Mesenchymal stem cell (in vitro differentiated cells and primary cell): Measurements from ENCODE around the gene CBL.
"Not testable (repeated sequence)": the region's sequence is repeated elsewhere in the genome, so short reads cannot be mapped to it uniquely, and the experiment has no call there.

Source experiments
- DNase-seq: peaks from one replicate; pipeline ENCODE4 v3.0.0-alpha.2; 2013
- H2AFZ ChIP-seq: one replicate; pipeline ENCODE4 v1.6.1; 2013; ENCODE audit warnings: low read depth, mild to moderate bottlenecking, control low read depth, inconsistent platforms, low read length, moderate library complexity
- H2AK5ac ChIP-seq: 2 replicates; pipeline ENCODE4 v1.6.1; 2013; ENCODE audit warnings: low read length, moderate library complexity, mild to moderate bottlenecking, inconsistent platforms; ENCODE audit not compliant: severe bottlenecking
- H2BK120ac ChIP-seq: one replicate; pipeline ENCODE4 v1.6.1; 2013; ENCODE audit warnings: low read depth, mild to moderate bottlenecking, inconsistent platforms, low read length, moderate library complexity
- H2BK12ac ChIP-seq, 2 experiments: one replicate each; pipeline ENCODE4 v1.6.1; 2013; ENCODE audit warnings: inconsistent platforms in 2 of 2, low read length in 2 of 2, mild to moderate bottlenecking in 2 of 2, moderate library complexity in 2 of 2, control low read depth in 1 of 2
- H2BK15ac ChIP-seq: one replicate; pipeline ENCODE4 v1.6.1; 2013; ENCODE audit warnings: mild to moderate bottlenecking, low read depth, inconsistent platforms; ENCODE audit not compliant: poor library complexity, severe bottlenecking
- H2BK5ac ChIP-seq: 2 replicates; pipeline ENCODE4 v1.6.1; 2013; ENCODE audit warnings: low read depth, mild to moderate bottlenecking, low read length, control low read depth, inconsistent platforms; ENCODE audit not compliant: poor library complexity, severe bottlenecking
- H3K14ac ChIP-seq, 2 experiments: one replicate each; pipeline ENCODE4 v1.6.1; 2013; ENCODE audit warnings: inconsistent platforms in 2 of 2, low read length in 2 of 2, control low read depth in 1 of 2, mild to moderate bottlenecking in 1 of 2, moderate library complexity in 1 of 2
- H3K18ac ChIP-seq, 2 experiments: one replicate each; pipeline ENCODE4 v1.6.1; 2013; ENCODE audit warnings: inconsistent platforms in 2 of 2, low read length in 2 of 2, control low read depth in 1 of 2, low read depth in 1 of 2, mild to moderate bottlenecking in 1 of 2
- H3K23ac ChIP-seq, 2 experiments: one replicate each; pipeline ENCODE4 v1.6.1; 2013; ENCODE audit warnings: inconsistent platforms in 2 of 2, low read length in 2 of 2, mild to moderate bottlenecking in 2 of 2, moderate library complexity in 2 of 2, control low read depth in 1 of 2
- H3K27ac ChIP-seq: 2 replicates; pipeline ENCODE4 v1.5.1; 2013; ENCODE audit warnings: mild to moderate bottlenecking, moderate library complexity, low read length, control low read depth, inconsistent platforms; ENCODE audit not compliant: poor library complexity, severe bottlenecking
- H3K27me3 ChIP-seq, 2 experiments: 2 replicates each; pipeline versions ENCODE4 v1.6.1 to v1.7.0; 2013; ENCODE audit warnings: low read length in 2 of 2, mild to moderate bottlenecking in 2 of 2, moderate library complexity in 2 of 2, control low read depth in 1 of 2, inconsistent platforms in 1 of 2; ENCODE audit not compliant: control insufficient read depth in 1 of 2, insufficient read depth in 1 of 2
- H3K36me3 ChIP-seq, 2 experiments: 2 replicates each; pipeline versions ENCODE4 v1.6.1 to v1.7.0; 2013; ENCODE audit warnings: low read length in 2 of 2, control low read depth in 1 of 2, inconsistent platforms in 1 of 2, low read depth in 1 of 2, mild to moderate bottlenecking in 1 of 2; ENCODE audit not compliant: insufficient read depth in 2 of 2, control insufficient read depth in 1 of 2
- H3K4ac ChIP-seq, 2 experiments: one replicate each; pipeline ENCODE4 v1.6.1; 2013; ENCODE audit warnings: inconsistent platforms in 2 of 2, low read length in 2 of 2, mild to moderate bottlenecking in 2 of 2, moderate library complexity in 2 of 2, control low read depth in 1 of 2, low read depth in 1 of 2
- H3K4me1 ChIP-seq: 2 replicates; pipeline ENCODE4 v1.6.1; 2013; ENCODE audit warnings: low read depth, low read length, control low read depth; ENCODE audit not compliant: control insufficient read depth, insufficient read depth
- H3K4me2 ChIP-seq: 2 replicates; pipeline ENCODE4 v1.6.1; 2013; ENCODE audit warnings: low read length, mild to moderate bottlenecking, inconsistent platforms; ENCODE audit not compliant: poor library complexity, severe bottlenecking
- H3K4me3 ChIP-seq, 2 experiments: 2 replicates each; pipeline versions ENCODE4 v1.5.1 to v1.7.0; 2013; ENCODE audit warnings: low read length in 2 of 2, mild to moderate bottlenecking in 2 of 2, control low read depth in 1 of 2, low read depth in 1 of 2; ENCODE audit not compliant: insufficient read depth in 1 of 2
- H3K79me1 ChIP-seq: replicated peaks from 2 replicates; pipeline ENCODE4 v1.6.1; 2013; ENCODE audit warnings: mild to moderate bottlenecking, control low read depth, low read length, inconsistent platforms; ENCODE audit not compliant: poor library complexity, severe bottlenecking
- H3K9ac ChIP-seq: 2 replicates; pipeline ENCODE4 v1.7.0; 2013; ENCODE audit warnings: mild to moderate bottlenecking, low read length, moderate library complexity
- H3K9me3 ChIP-seq: 2 replicates; pipeline ENCODE4 v1.7.0; 2013; ENCODE audit warnings: mild to moderate bottlenecking, low read length; ENCODE audit not compliant: control insufficient read depth
- H4K8ac ChIP-seq: one replicate; pipeline ENCODE4 v1.6.1; 2013; ENCODE audit warnings: inconsistent platforms, mild to moderate bottlenecking, low read length, moderate library complexity
- H4K91ac ChIP-seq: one replicate; pipeline ENCODE4 v1.6.1; 2013; ENCODE audit warnings: mild to moderate bottlenecking, low read length, inconsistent platforms
- WGBS: methylation state at CpG from one replicate; pipeline ENCODE4 v1.1.7; 2013; ENCODE audit warnings: mixed read lengths; 5-methylcytosine and 5-hydroxymethylcytosine counted together

The CBL gene

DNA sequence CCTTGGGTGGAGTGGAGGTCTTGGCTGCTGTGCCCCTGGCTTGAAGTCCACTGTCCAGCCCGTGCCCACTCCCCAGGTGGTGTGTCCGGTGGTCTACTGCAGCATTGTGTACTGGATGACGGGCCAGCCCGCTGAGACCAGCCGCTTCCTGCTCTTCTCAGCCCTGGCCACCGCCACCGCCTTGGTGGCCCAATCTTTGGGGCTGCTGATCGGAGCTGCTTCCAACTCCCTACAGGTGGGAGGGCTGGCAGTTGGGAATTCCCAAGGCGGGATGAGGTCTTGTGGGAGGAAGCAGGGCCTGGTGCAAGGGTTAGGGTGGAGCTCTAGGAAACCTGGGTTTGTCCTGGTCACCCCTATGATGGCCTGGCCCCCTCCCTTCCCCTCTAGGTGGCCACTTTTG is 46.0 kb upstream of the CBL start:
- Histone ChIP-seq H3K23ac (no peak overlapping the region), H3K18ac (no peak overlapping the region), H2AFZ (no peak overlapping the region), H2BK12ac (no peak overlapping the region), H2AK5ac (no peak overlapping the region), H2BK15ac (no peak overlapping the region), H3K4ac (no peak overlapping the region), H3K27ac (no peak overlapping the region), H3K9me3 (no peaks in the 10 kb centered on the region), H3K14ac (no peak overlapping the region), H3K27me3 (peaks cover 24 to 49% of the 10 kb centered on the region in 2 experiments), H4K8ac (no peak overlapping the region), H3K4me2 (no peak overlapping the region), H2BK5ac (no peak overlapping the region), H3K79me1 (no peaks in the 10 kb centered on the region), H4K91ac (no peak overlapping the region), H3K4me1 (no peaks in the 10 kb centered on the region), H3K36me3 (no peaks in the 10 kb centered on the region), H3K9ac (no peak overlapping the region), H3K4me3 (no peak overlapping the region), H2BK120ac (no peak overlapping the region)
- WGBS, result 83% methylated on average over 9 of the region's 9 CpGs
- DNase-seq, result no peak

- no peaks in the 10 kb centered on the region for H3K36me3 ChIP-seq
- no peaks in the 10 kb centered on the region for H3K9me3 ChIP-seq
- no peak overlapping the region for H3K27ac ChIP-seq
- peak overlapping the region in 1 of 2 experiments; percentile 59 for H3K14ac ChIP-seq
- no peak overlapping the region for H2BK15ac ChIP-seq
- H3K18ac ChIP-seq, result no peak overlapping the region
- peaks cover 4% of the 10 kb centered on the region for H3K4me1 ChIP-seq
- no peak overlapping the region for H2BK5ac ChIP-seq
- no peak overlapping the region for H4K91ac ChIP-seq
- H2AFZ ChIP-seq, result no peak overlapping the region
- no peak for DNase-seq
- no peak overlapping the region for H2BK120ac ChIP-seq
- WGBS, result 93% methylated on average over 4 of the region's 8 CpGs
- H3K4me2 ChIP-seq, result no peak overlapping the region
- H2AK5ac ChIP-seq, result no peak overlapping the region
- no peak overlapping the region for H3K4ac ChIP-seq
- no peak overlapping the region for H3K23ac ChIP-seq
- no peak overlapping the region for H2BK12ac ChIP-seq
- H3K79me1 ChIP-seq, result no peaks in the 10 kb centered on the region
- no peak overlapping the region for H4K8ac ChIP-seq
- no peak overlapping the region for H3K9ac ChIP-seq
- no peak overlapping the region for H3K4me3 ChIP-seq
- peaks cover 24 to 36% of the 10 kb centered on the region in 2 experiments for H3K27me3 ChIP-seq
These were observed 44.3 kb upstream of the CBL start for GRCh38 chr11:119161871-119162270.

DNA sequence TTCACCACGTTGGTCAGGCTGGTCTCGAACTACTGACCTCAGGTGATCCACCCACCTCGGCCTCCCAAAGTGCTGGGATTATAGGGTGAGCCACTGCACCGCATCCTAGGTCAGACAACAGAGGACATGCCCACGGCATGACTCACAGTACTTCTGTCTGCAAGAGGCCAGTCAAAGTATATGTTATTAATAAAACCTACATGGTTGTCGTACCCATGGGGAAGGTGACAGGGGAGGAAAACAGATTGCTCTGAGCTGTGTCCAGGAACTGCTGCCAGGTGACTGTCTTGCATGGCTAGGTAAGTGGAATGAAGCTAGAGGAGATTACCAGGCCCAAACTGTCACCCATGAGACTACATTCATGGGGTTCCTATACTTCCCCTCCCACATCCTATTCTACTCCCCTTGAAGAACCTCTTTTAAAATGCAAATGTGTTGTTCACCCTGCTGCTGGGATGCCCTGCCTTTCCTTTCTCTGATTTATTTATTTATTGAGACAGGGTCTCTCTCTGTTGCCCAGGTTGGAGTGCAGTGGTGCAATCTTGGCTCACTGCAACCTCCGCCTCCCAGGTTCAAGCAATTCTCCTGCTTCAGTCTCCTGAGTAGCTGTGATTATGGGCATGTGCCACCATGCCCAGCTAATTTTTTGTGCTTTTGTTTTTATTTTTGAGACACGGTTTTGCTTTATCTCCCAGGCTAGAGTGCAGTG is 39.6 kb upstream of the CBL start:
- Histone ChIP-seq H3K14ac (no peak overlapping the region), H3K9ac (no peak overlapping the region), H2BK120ac (no peak overlapping the region), H2BK15ac (no peak overlapping the region), H2BK12ac (no peak overlapping the region), H3K36me3 (peaks cover 0 to 2% of the 10 kb centered on the region in 2 experiments), H3K18ac (no peak overlapping the region), H2AFZ (no peak overlapping the region), H2AK5ac (no peak overlapping the region), H3K27me3 (peaks cover 9 to 15% of the 10 kb centered on the region in 2 experiments), H3K27ac (peak overlapping the region; percentile 39), H3K4me2 (no peak overlapping the region), H3K9me3 (no peaks in the 10 kb centered on the region), H4K91ac (no peak overlapping the region), H3K4ac (no peak overlapping the region), H2BK5ac (no peak overlapping the region), H4K8ac (no peak overlapping the region), H3K23ac (no peak overlapping the region), H3K79me1 (no peaks in the 10 kb centered on the region), H3K4me3 (no peak overlapping the region), H3K4me1 (peaks cover 11% of the 10 kb centered on the region)
- 48% methylated on average over 8 of the region's 8 CpGs for WGBS
- peak; percentile 51 for DNase-seq

DNA sequence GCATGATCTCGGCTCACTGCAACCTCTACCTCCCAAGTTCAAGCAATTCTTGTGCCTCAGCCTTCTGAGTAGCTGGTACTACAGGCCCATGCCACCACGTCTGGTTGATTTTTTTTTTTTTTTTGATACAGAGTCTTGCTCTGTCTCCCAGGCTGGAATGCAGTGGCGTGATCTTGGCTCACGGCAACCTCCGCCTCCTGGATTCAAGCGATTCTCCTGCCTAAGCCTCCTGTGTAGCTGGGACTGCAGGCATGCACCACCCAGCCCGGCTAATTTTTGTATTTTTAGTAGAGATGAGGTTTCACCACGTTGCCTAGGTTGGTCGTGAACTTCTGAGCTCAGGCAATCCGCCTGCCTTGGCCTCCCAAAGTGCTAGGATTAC is 39.1 kb upstream of the CBL start:
- H3K23ac ChIP-seq, result not testable (repeated sequence)
- 86% methylated on average over 10 of the region's 10 CpGs for WGBS

More for the DNA sequence above, 39.1 kb upstream of the CBL start:
- not testable (repeated sequence) for H2AFZ ChIP-seq, H4K8ac ChIP-seq, H3K4me2 ChIP-seq, H3K79me1 ChIP-seq, H3K14ac ChIP-seq, H3K4ac ChIP-seq, H3K27ac ChIP-seq, H3K18ac ChIP-seq, H4K91ac ChIP-seq, H2BK15ac ChIP-seq, H3K36me3 ChIP-seq, H2BK120ac ChIP-seq, H2AK5ac ChIP-seq, H3K4me3 ChIP-seq, H2BK12ac ChIP-seq, H3K9me3 ChIP-seq, H3K9ac ChIP-seq, DNase-seq, H3K27me3 ChIP-seq, H2BK5ac ChIP-seq
- H3K4me1 ChIP-seq, result peaks cover 11% of the 10 kb centered on the region
